Activated CD4-positive, alpha-beta T cell treated with anti-CD3 and anti-CD28 coated beads for 4 hours (primary cell): ENCODE measurements around the gene SUSD3.
"Not testable (repeated sequence)": the region's sequence is repeated elsewhere in the genome, so short reads cannot be mapped to it uniquely, and the experiment has no call there.

Experiments
- DNase-seq, 2 donors: peaks; one replicate each; pipeline ENCODE4 v3.0.0-alpha.2; 2020

The SUSD3 gene

DNA sequence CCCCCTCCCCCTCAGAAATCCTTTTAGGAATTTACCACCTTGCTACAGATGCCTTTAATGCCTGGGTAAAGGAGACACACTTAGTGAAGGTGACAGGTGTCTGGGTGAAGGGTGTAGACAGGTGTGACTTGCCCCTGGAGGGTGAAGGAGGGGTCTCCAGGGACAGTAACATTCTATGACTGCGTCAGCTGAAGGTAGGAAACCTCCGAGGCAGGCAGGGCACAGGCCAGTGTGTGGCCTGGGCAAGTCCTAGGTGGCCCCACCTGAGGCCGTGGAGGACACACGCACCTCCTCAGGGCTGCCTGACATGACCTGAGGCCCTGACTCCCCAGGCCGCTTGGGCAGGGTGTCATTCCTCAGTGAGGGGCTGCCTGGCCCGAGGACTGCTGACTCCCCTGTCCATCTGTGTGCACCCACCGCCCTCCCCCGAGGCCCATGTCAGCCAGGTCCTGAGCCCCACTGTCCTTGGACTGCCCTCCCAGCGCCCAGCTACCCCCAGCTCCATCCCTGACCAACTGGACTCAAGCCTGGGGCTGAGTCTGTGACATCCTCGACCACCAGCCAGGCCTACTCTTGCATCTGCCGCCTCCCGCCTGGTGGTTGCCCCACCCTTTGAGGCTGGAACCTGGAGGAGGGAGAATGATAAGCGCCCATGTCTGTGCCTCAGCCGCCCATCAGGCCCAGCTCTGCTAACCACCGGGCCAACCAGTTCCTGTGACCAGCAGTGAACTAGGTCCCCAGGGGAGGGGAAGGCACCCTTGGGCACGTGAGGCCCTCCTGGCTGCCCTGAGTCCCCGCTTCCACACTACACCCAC is 55.9 kb downstream of the SUSD3 start:
- DNase-seq: no peak

DNA sequence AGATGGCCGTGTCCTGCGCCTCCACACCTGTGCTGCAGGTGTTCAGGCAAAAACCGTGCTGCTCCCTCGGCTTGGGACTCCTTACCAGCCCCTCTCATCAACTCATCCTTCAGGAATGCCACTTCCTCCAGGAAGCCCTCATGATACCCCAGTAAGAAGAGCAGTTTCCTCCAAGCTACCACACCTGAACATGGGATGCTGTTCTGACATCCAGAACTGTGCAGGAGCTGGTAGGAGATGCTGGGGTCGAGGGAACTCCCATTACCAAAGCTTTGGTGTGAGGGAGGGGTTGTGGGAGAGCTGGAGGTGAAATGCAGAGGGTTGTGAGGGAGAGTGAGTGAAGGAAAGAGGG is 56.5 kb downstream of the SUSD3 start:
- DNase-seq: no peak

GRCh38 chr9:93115486-93116071 is 57.1 kb downstream of the SUSD3 start:
- DNase-seq: no peak

- no peak for DNase-seq
Measured at GRCh38 chr9:93116072-93116961, 57.8 kb downstream of the SUSD3 start.

GRCh38 chr9:93117521-93117920 is 59.0 kb downstream of the SUSD3 start:
- DNase-seq: not testable (repeated sequence)

DNA sequence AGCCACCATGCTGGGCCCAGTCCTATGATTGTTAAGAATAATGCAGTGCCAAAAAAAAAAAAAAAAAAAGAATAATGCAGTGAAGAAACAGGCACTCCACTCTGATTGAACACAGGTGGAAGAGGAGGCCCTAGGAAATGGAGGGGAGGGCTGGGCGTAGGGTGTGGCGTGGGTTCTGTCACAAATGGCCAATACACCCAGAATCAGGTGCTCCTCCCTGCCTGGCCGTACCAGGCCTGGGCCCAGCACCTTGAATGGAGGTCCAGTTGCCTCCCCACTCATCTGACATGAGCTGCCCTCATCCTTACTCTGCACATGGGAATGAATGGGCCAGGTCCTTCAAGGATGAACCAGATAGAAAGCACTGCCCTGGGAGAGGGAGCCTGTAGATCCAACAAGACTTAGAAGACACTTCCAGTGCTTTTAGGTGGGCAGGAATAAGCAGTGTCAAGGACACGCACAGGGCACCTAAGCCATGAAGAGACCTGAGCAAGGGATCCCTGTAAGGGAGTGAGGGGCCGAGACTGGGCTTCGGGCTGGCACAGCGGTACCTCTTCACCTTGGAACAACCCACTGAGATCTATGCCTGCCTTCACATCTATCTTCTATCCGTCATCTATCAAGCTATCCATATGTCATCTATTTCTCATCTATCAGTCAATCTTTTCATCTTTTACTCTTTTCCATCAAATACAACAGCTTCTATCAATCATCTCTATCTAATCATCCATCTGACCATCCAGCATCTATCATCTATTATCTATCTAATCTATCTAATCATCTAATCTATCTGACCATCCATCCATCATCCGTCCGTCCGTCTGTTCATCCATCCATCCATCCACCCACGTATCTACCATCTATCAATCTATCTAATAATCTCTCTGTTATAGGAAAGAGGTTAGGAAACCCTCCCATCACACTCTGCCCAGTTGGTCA is 59.7 kb downstream of the SUSD3 start:
- DNase-seq: no peak

DNA sequence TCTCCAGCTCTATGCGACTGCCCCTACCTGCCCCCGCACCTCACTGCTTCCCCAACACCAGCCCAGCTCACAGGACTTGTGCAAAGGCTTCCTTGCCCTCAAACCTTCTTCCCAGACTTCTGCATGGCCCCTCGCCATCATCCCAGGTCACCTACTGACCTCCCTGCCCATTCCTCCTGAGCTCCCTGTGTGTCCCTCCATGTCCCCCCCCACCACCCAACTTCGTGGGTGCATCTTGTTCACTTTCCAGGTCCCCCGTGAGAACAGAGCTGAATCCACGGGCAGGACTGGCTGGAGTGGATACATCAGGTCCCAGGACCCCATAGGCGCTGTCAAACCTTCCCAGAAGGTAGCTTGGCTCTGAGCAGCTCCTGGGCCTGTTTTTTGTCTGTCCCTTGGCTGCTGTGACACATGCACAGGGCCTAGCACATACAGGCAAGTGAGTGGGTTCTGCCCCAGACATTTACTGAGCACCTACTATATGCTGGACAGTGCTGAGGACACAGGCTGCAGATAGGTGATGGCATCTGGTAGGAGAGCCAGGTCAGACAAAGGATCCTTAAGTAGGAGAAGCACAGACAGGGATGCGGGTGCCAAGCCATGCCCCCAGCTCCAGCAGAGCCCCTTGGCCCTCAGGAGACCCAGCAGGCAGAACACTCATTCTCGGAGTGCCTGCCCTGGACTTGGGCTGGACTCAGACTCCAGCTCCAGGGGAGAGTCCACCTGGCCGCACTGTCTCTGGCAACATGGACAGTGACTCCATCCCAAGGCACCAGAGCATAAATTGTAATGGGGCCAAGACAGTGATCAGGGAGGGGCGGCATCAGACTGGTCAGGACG is 60.6 kb downstream of the SUSD3 start:
- DNase-seq: no peak

GRCh38 chr9:93119703-93119952 is 61.1 kb downstream of the SUSD3 start:
- no peak for DNase-seq

DNA sequence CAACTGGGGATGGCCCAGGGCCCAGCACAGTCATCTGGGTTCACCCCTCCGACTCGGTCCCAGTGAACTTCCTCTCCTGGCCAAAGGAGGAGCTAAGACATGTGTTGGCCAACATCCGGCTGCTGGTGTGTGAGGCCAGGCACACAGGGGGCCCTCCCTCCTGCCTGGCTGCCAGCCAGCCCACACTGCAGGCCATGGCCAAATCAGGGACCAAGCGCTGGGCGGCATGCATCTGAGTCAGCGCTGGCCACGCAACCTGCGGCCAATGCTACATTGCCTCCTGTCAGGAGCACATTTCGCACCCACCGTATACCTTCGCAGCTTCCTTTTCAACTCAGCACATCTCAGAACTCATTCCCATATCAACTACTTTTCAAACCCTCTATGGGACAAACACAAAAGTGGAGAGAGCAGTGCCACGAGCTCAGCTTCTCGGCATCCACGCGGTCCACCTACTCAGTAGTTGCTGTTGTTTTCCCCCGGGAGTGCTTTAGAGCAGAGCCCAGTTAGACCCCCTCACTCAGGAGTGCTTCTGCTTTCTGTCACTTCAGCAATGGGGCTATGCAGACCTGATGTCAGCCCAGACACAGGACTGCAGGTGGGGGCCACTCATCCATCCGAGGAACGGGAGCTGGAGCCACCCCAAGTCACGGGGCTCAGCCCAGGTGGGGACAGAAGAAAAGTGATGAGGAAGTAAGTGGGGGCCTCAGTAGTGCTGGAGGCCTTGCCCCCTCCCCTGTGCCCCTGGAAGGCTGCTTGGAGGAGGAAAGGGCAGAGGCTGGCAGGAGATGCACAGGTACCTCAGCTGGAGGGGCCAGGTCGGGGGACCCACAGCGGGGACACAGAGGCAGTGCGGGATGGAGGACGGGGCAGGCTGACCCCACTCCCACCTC is 61.7 kb downstream of the SUSD3 start:
- no peak for DNase-seq

DNA sequence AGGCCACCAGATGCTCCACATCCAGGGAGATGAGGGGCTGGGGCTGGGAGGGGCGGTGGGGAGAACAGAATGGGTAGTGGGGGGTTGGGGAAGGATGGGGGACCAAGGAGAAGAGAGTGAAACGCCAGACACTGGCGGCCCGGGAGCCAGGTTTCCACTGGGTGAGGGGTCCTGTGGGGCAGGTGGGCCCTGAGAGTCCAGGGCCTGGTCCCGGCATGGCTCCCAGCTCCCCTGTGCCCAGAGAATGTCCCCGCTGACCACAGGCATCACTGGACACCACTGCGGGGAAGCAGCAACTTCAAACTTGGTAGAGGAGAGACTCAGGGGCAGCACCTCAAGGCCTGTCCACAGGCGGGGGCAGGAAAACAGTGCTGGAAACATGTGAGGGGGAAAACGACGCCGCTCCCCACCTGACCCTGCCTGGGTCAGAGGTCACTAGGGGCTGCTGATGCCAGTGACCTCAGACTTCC is 62.4 kb downstream of the SUSD3 start:
- DNase-seq: no peak

DNA sequence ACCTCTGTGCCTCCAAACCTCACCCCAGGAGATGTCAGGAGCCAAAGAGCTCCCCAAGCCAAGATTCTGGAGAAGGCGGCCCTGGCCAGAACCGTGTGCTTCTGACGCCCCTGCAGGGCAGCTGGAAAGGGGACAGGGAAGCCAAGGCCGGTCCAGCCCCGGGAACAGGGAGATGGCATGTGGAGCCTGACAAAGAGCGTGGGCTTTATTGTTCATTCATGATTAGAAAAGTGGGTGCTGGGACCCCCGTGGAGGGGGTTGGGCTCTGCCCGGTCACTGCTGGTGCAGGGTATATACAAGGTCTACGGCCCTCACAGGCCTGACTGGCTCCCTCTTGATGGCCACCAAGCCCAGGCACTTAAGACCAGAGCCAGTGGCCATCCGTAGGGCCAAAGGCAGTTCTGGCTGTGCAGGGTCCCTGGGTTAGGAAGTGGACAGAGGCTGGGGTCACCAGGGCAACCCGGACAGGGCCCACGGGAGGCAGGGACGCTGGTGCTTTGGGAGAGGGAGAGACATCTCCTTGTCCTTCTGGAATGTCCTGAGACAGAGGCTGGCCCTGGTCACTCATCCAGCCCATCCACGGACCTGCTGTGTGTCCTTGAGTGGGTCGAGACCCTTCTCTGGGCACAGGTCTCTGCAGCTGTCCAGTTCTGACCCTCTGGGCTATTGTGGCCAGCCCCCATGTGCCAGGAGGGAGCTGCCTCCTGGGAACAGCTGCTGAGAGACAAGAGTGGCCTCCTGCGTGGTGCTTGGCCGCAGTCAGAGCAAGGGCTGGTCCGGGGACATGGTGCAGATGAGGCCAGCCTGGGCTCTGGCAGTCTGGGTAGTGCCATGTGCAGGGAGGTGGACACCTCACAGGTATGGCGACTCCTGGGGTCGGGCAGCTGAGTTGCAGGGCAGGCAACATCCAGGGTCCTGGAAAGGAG is 63.1 kb downstream of the SUSD3 start:
- DNase-seq: no peak

DNA sequence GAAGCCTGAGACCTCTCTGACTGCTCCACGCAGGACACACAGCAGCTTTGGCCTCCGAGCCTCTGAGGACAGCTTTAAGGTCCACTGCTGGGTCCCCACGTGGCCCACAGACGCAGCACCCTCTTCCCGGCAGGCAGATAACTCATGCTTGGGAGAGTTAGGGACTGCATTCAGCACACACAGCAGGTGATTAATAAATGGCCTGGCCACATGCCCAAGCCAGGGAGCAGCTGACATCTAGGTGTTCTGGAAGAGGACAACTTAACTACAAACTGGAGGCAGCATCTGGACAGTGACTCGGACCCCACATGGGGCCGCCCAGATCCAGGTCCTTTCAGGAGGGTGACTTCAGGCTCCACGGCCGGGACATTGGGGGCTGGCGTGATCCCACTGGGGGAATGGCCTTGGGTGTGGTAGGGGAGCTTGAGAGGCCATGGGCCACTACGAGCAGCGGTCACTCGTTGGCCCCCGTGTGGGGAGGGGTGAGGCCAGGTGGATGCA is 64.3 kb downstream of the SUSD3 start:
- DNase-seq: no peak

DNA sequence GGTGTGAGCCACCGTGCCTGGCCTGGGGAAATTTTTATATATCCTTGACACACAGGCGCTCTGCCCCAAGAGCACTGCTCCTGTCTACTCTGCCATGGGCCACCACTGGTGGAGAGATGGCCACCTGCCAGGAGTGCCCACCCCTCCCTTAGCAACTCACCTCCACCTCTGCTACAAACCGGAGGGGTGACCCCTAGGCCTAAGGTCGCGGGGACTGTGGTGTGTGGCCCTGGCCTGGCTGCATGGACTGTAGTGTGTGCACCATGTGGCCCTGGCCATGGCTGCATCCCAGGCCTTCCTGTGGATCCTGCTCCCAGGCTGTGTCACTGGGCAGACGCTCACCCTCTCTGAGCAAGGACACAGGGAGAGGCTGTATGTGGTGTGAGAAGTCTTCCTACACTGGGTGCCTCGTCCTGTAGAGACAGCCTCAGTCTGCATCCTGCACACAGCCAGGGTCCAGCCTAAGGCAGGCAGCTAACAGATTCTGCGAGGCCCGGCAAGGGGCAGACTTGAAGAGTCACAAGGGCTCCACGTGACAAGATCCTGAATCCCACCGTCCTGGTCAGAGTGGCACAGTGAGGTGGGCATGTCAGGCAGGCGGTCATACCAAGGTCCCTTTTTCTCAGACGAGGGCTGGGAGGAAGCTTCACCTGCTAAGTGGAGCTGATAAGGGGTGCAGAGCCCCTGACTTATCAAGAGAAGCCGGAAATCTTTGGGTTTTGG is 65.2 kb downstream of the SUSD3 start:
- no peak for DNase-seq

DNA sequence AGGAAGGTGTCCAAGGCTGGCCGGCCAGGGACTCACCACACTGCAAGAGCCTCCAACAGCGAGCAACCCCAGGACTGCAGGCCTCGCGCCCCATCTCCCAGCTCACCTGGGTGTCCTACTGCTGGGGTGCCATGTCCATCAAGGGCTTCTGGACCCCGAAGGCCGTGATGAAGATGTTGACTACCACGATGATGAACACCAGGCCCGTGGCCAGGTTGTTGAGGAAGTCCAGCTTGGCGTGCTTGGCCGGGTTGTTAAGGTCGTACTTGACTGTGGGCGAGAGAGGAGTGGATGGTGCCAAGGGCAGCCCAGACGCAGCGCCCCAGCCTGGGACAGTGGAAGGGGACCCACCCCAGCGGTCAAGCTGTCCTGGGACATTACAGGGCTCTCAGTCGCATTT is 66.3 kb downstream of the SUSD3 start:
- DNase-seq: no peak

DNA sequence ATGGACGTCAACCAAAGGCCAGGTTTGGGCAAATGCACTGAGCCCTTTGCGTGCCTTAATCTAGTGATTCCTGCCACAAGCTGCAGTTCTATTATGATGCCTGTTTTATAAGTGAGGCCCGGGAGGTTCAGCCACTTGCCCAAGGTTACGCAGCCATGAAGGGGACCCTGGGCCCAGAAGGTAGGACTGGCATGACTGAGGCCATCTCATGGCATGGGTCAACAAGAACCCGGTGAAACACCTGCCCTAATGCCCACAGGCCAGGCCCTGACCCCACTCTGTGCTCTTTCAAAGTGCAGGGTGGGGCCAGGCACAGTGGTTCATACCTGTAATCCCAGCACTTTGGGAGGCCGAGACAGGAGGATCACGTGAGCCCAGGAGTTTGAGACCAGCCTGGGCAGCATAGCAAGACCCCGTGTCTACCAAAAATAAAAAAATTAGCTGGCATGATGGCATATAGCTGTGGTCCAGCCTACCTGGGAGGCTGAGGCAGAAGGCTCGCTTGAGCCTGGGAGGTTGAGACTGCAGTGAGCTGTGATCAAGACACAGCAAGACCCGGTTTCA is 66.9 kb downstream of the SUSD3 start:
- no peak for DNase-seq

DNA sequence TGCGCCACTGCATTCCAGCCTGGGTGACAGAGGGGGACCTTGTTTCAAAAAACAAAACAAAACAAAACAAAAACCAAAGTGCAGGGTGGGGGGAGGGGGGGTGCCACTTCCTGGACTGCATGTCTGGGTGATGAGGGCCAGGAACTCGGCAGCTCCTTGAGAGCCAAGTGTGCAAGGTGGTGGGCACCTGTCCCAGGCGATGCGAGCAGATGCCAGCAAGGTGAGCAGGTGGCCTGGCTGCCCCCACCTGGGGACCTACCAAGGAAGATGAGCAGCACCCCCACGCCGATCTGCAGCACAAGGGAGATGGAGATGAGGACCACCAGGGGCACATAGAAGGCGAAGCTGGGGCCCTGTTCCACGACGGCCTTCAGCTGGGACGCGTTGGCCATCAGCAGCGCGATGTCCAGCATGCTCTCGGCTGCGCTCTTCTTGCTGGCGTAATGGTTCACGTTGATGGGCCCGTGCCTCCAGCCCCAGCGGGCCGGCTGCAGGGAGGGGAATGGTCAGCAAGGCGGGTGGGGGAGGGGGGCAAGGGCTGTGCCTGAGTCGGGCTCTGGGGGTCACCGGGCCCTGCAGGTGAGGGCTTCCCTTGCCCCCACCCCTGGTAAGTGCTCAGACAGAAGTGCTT is 67.8 kb downstream of the SUSD3 start:
- no peak for DNase-seq

- no peak for DNase-seq
Measured at GRCh38 chr9:93126825-93127368, 68.4 kb downstream of the SUSD3 start.
